Measurements from ENCODE around the gene ZFX. TPM values are rescaled to one million over a fixed set of nuclear protein-coding genes. Genes with fewer than 3 reads are reported as not detected.

The ZFX gene
- total RNA-seq, 2 donors from 2014 or later = 44.0 to 44.4 TPM

DNA sequence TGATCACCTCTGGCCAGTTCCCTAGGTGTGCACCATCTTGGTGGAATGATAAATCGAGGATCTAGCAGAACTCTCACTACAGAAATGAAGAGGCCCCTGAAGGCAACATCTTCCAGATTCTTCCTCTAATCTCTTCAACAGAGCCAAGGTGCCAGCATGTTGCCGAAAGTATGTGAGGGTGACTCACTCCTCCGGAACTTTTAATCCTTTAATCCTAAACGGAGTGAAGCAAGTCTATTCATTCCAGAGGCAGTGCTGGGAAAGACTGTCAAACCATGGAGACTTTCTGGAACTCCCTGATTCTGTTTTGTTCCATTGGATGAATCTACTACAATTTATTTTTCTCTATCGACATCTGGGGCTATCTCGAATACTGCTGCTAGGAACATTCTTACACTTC lies 95.7 kb downstream of the ZFX start:
- Histone ChIP-seq H3K9me3 (no peaks in the 10 kb centered on the region), H3K9ac (ENCODE audit: low read depth in 2 of 2, low read length in 2 of 2) (no peak overlapping the region), H3K27ac (no peak overlapping the region), H3K27me3 (no peaks in the 10 kb centered on the region), H3K4me3 (no peak overlapping the region), H3K4me1 (no peaks in the 10 kb centered on the region), H3K36me3 (no peaks in the 10 kb centered on the region)
- TF ChIP-seq, protein P1, sequence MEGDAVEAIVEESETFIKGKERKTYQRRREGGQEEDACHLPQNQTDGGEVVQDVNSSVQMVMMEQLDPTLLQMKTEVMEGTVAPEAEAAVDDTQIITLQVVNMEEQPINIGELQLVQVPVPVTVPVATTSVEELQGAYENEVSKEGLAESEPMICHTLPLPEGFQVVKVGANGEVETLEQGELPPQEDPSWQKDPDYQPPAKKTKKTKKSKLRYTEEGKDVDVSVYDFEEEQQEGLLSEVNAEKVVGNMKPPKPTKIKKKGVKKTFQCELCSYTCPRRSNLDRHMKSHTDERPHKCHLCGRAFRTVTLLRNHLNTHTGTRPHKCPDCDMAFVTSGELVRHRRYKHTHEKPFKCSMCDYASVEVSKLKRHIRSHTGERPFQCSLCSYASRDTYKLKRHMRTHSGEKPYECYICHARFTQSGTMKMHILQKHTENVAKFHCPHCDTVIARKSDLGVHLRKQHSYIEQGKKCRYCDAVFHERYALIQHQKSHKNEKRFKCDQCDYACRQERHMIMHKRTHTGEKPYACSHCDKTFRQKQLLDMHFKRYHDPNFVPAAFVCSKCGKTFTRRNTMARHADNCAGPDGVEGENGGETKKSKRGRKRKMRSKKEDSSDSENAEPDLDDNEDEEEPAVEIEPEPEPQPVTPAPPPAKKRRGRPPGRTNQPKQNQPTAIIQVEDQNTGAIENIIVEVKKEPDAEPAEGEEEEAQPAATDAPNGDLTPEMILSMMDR (IDR thresholded peaks at IDR 0.05) = no peak
- intact Hi-C loops (cut with DNase I) = loop anchor here (2.0 kb wide), 1 partner anchor 164 kb away; no protein-coding TSS in a partner anchor
- no peak for DNase-seq

DNA sequence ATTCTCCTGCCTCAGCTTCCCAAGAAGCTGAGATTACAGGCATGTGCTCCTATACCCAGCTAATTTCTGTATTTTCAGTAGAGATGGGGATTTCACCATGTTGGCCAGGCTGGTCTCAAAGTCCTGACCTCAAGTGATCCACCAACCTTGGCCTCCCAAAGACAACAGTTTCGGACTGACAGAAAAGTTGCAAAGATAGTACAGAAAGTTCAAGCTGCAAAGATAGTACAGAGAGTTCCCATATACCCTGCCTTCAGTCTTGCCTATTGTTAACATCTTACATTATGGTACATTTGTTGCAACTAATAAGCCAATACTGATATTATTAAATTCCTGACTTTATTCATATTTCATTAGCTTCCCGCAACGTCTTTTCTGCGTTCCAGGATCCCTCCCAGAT lies 98.5 kb downstream of the ZFX start:
- DNase-seq = no peak
- Histone ChIP-seq H3K4me3 (no peak overlapping the region), H3K36me3 (no peaks in the 10 kb centered on the region), H3K4me1 (no peaks in the 10 kb centered on the region), H3K27ac (no peak overlapping the region), H3K9ac (ENCODE audit: low read depth in 2 of 2, low read length in 2 of 2) (no peak overlapping the region), H3K27me3 (no peaks in the 10 kb centered on the region), H3K9me3 (no peaks in the 10 kb centered on the region)
- intact Hi-C loops (cut with DNase I) = no loop called here
- TF ChIP-seq, protein P1 (IDR thresholded peaks at IDR 0.05) = no peak

DNA sequence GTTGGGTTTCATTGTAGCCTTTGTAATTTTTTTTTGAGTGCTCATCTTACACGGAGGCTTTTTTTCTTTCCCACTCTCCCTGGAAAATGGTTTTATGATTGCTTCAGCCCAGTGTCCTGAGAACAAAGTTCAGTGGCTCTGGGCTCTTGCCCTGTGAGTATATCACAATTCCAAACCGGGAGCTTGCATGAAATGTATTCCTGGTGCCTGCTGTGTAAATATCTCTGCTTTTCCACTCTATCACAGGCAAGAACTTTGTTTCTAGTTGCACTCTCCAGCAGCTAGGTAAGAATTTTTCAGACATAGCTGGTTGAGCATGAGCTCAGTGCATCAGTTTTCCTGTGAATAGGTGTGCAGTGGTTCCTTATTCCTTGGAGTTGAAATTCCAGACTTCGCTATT lies 103.5 kb downstream of the ZFX start:
- TF ChIP-seq, protein P1 (IDR thresholded peaks at IDR 0.05) = no peak
- Histone ChIP-seq H3K9ac (ENCODE audit: low read depth in 2 of 2, low read length in 2 of 2) (no peak overlapping the region), H3K36me3 (no peaks in the 10 kb centered on the region), H3K9me3 (no peaks in the 10 kb centered on the region), H3K4me3 (no peak overlapping the region), H3K27me3 (no peaks in the 10 kb centered on the region), H3K4me1 (no peaks in the 10 kb centered on the region), H3K27ac (no peak overlapping the region)
- no peak for DNase-seq
- intact Hi-C loops (cut with DNase I) = no loop called here

DNA sequence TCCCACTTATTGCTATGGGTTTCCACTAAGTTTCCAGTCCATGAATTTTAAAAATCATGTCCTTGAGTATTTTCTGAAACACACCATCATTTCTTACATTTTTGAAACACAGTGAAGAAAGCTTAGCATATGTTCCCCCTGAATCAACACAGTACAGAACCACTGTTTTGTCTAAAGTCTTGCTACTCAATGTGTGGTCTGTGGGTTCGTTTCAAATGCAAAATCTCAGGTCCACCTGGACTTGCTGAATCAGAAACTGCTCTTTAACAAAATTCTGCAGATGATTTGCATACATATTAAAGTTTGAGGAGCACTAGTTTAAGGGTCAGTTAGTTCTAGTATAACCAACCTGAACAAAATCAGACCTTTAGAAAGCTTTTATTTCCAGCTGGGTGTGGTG lies 103.9 kb downstream of the ZFX start:
- no peaks in the 10 kb centered on the region for H3K36me3 ChIP-seq
- no peaks in the 10 kb centered on the region for H3K4me1 ChIP-seq
- no peak overlapping the region for H3K27ac ChIP-seq
- intact Hi-C loops (cut with DNase I) = no loop called here
- no peaks in the 10 kb centered on the region for H3K9me3 ChIP-seq
- DNase-seq = no peak
- H3K27me3 ChIP-seq = no peaks in the 10 kb centered on the region
- H3K4me3 ChIP-seq = no peak overlapping the region
- H3K9ac ChIP-seq (ENCODE audit: low read depth in 2 of 2, low read length in 2 of 2) = no peak overlapping the region
- TF ChIP-seq, protein P1 (IDR thresholded peaks at IDR 0.05) = no peak

DNA sequence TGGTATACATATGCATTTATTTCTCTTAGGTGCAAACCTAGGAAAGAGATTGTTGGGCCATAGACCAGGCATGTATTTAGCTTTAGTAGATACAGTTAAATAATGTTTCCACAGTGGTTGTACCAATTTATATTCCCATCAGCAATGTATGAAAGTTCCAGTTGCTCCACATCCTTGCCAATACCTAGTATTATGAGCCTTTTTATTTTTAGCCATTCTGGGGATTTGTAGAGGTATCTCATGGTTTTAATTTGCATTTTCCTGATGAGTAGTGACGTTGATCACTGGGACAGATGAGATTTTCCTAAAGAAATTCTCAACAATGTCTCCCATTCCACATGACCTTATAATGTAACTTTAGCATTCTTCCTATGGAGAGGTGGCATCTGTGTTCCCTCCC lies 107.5 kb downstream of the ZFX start:
- intact Hi-C loops (cut with DNase I) = loop anchor here (5.0 kb wide), 1 partner anchor 240 kb away; no protein-coding TSS in a partner anchor
- H3K27ac ChIP-seq = no peak overlapping the region
- H3K4me3 ChIP-seq = no peak overlapping the region
- H3K4me1 ChIP-seq = no peaks in the 10 kb centered on the region
- H3K9me3 ChIP-seq = no peaks in the 10 kb centered on the region
- no peaks in the 10 kb centered on the region for H3K36me3 ChIP-seq
- no peaks in the 10 kb centered on the region for H3K27me3 ChIP-seq
- TF ChIP-seq, protein P1 (IDR thresholded peaks at IDR 0.05) = no peak
- no peak overlapping the region for H3K9ac ChIP-seq (ENCODE audit: low read depth in 2 of 2, low read length in 2 of 2)
- no peak for DNase-seq
